OCI-LY7 (cell line): Measurements from ENCODE around the gene CAPS.

Experiments
- CTCF ChIP-seq: fragments of 200-600 bp; sonication (generic); conservative IDR thresholded peaks from 2 replicates; pipeline ENCODE4 v1.5.1; 2014; ENCODE audit warnings: mild to moderate bottlenecking, antibody characterized with exemption, low read length, moderate library complexity, mixed read lengths
- EZH2phosphoT487 ChIP-seq: fragments of 200-600 bp; sonication (generic); IDR thresholded peaks from 2 replicates; pipeline ENCODE4 v1.6.1; 2018; ENCODE audit warnings: low read depth, borderline replicate concordance, mild to moderate bottlenecking, mixed run types, antibody characterized with exemption, low read length, moderate library complexity, mixed read lengths

DNA sequence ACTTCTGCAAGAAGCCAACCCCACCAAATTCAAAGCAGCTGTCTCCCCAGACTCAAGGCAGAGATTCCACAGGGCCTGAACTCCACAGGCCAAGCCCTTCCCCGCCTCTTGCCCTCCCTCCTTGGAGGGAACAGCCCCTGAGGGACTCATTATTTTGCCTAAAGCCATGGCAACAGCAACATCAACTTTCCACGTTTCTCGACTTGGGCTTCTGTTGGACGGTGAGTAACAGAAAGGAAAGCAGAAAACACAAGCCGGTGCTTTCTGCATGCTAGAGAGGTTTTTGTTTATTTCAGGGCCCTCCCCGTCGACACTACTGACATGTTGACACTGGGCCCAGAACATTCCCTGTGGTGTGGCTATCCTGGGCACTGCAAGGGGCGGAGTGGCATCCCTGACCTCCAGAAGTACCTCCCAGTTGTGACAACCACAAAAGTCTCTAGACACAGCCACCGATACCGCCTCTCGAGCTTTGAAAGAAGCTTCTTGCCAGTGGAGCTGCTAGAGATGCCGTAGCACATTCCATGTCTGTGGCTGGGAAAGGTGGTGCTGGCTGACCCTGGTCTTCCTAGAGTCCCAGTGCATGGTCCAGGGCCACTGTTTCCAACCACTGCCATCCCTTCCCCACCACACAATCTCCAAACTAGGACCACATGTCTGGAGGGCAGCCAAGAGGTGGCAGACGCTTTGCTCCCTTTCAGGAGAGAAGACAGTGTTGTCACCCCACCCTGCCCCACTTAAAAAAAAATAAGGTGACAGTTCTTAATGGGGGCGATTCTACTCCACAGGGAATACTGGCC is 12.8 kb downstream of the CAPS start:
- TF ChIP-seq CTCF (no peak), EZH2phosphoT487 (no peak)
